IMR-90 (cell line): ENCODE measurements around the gene NIPAL1.
A peak's percentile ranks its signal among the peaks of the same experiment; 100 is the strongest.

Experiments
- CEBPB ChIP-seq: IDR thresholded peaks from 2 replicates; pipeline ENCODE4 v1.6.1; 2012; ENCODE audit warnings: low read depth, low read length, improper control_type of control experiment
- CHD1 ChIP-seq: IDR thresholded peaks from 2 replicates; pipeline ENCODE4 v1.6.1; 2012; ENCODE audit warnings: low read depth, low read length, improper control_type of control experiment
- CTCF ChIP-seq: conservative IDR thresholded peaks from 2 replicates; pipeline ENCODE4 v1.5.1; 2012; ENCODE audit warnings: mild to moderate bottlenecking, low read depth, low read length, improper control_type of control experiment
- FOS ChIP-seq: fragments of 150-350 bp; IDR thresholded peaks from 2 replicates; pipeline ENCODE4 v1.6.1; 2016; ENCODE audit warnings: low read depth, low read length
- MXI1 ChIP-seq: IDR thresholded peaks from 2 replicates; pipeline ENCODE4 v1.6.1; 2012; ENCODE audit warnings: low read depth, mild to moderate bottlenecking, low read length, moderate library complexity, borderline replicate concordance
- NFE2L2 ChIP-seq: fragments of 150-350 bp; IDR thresholded peaks from 2 replicates; pipeline ENCODE4 v1.6.1; 2016; ENCODE audit warnings: low read depth, mild to moderate bottlenecking, low read length
- POLR2A ChIP-seq: IDR thresholded peaks from 2 replicates; pipeline ENCODE4 v1.6.1; 2012; ENCODE audit warnings: mild to moderate bottlenecking, low read depth, low read length
- RCOR1 ChIP-seq: IDR thresholded peaks from 2 replicates; pipeline ENCODE4 v1.6.1; 2012; ENCODE audit warnings: mild to moderate bottlenecking, low read length, improper control_type of control experiment; ENCODE audit not compliant: insufficient replicate concordance
- RFX5 ChIP-seq: IDR thresholded peaks from 2 replicates; pipeline ENCODE4 v1.8.0; 2012; ENCODE audit warnings: low read depth, mild to moderate bottlenecking, low read length, moderate library complexity
- SMC3 ChIP-seq: fragments of 150-350 bp; IDR thresholded peaks from 2 replicates; pipeline ENCODE4 v1.6.1; 2016; ENCODE audit warnings: low read depth, mild to moderate bottlenecking, antibody characterized with exemption, low read length, moderate library complexity

GRCh38 chr4:48016141-48017107, at the start of gene NIPAL1, which contains the start of gene CNGA1:
- TF ChIP-seq MXI1 (no peak), CTCF (peak; percentile 28), CEBPB (no peak), POLR2A (no peak), RFX5 (no peak), CHD1 (no peak), SMC3 (peak; percentile 15; the same call in 1 of the 2 replicates), NFE2L2 (no peak), RCOR1 (no peak), FOS (no peak)
